ENCODE results near the gene UXS1. TPM values are rescaled to one million over a fixed set of nuclear protein-coding genes. Genes with fewer than 3 reads are reported as not detected.

The UXS1 gene
- total and polyA plus RNA-seq, 3 donors from 2014 or later: 51.3 to 95.1 (median 76.6) TPM

GRCh38 chr2:106175086-106175850, 18.8 kb downstream of the UXS1 start:
- Histone ChIP-seq H3K27ac (no peak overlapping the region), H3K36me3 (ENCODE audit: low read depth, missing control alignments) (no peaks in the 10 kb centered on the region), H3K27me3 (no peaks in the 10 kb centered on the region), H3K4me1 (peaks cover 9% of the 10 kb centered on the region), H3K4me3 (no peak overlapping the region), H3K9me3 (no peaks in the 10 kb centered on the region)
- WGBS, 2 donors: 89 to 92% methylated on average over 4 to 7 of the region's 7 CpGs
- TF ChIP-seq POLR2A (IDR thresholded peaks at IDR 0.05) (no peak), CTCF (IDR thresholded peaks at IDR 0.05) (no peak)
- intact Hi-C loops (cut with DNase I; ENCODE audit: low total_unique reads): no loop called here
- no peak for DNase-seq

GRCh38 chr2:106174056-106174455, 20.0 kb downstream of the UXS1 start:
- no peak for TF ChIP-seq POLR2A (IDR thresholded peaks at IDR 0.05)
- no peak for TF ChIP-seq CTCF (IDR thresholded peaks at IDR 0.05)
- WGBS, 2 donors: 54 to 60% methylated on average over 7 of the region's 7 CpGs
- H3K4me1 ChIP-seq: peaks cover 9% of the 10 kb centered on the region
- H3K9me3 ChIP-seq: no peaks in the 10 kb centered on the region
- H3K27me3 ChIP-seq: no peaks in the 10 kb centered on the region
- DNase-seq: no peak
- no peaks in the 10 kb centered on the region for H3K36me3 ChIP-seq (ENCODE audit: low read depth, missing control alignments)
- no peak overlapping the region for H3K27ac ChIP-seq
- no peak overlapping the region for H3K4me3 ChIP-seq
- intact Hi-C loops (cut with DNase I; ENCODE audit: low total_unique reads): no loop called here

- H3K36me3 ChIP-seq (ENCODE audit: low read depth, missing control alignments): no peaks in the 10 kb centered on the region
- H3K27me3 ChIP-seq: no peaks in the 10 kb centered on the region
- no peak for DNase-seq
- H3K4me1 ChIP-seq: peaks cover 9% of the 10 kb centered on the region
- 88 to 91% methylated on average over 2 of the region's 2 CpGs for WGBS, 2 donors
- no peak overlapping the region for H3K4me3 ChIP-seq
- no peak overlapping the region for H3K27ac ChIP-seq
- TF ChIP-seq CTCF (IDR thresholded peaks at IDR 0.05) (no peak), POLR2A (IDR thresholded peaks at IDR 0.05) (no peak)
- intact Hi-C loops (cut with DNase I; ENCODE audit: low total_unique reads): no loop called here
- H3K9me3 ChIP-seq: no peaks in the 10 kb centered on the region
Measured at GRCh38 chr2:106172649-106173048, 21.5 kb downstream of the UXS1 start.

GRCh38 chr2:106168657-106169056, 25.4 kb downstream of the UXS1 start:
- peaks cover under 1% of the 10 kb centered on the region for H3K4me1 ChIP-seq
- TF ChIP-seq CTCF (IDR thresholded peaks at IDR 0.05) (no peak), POLR2A (IDR thresholded peaks at IDR 0.05) (no peak)
- intact Hi-C loops (cut with DNase I; ENCODE audit: low total_unique reads): no loop called here
- H3K27me3 ChIP-seq: no peaks in the 10 kb centered on the region
- no peak for DNase-seq
- WGBS, 2 donors: 89 to 92% methylated on average over 2 of the region's 2 CpGs
- no peak overlapping the region for H3K27ac ChIP-seq
- no peak overlapping the region for H3K4me3 ChIP-seq
- no peaks in the 10 kb centered on the region for H3K9me3 ChIP-seq
- no peaks in the 10 kb centered on the region for H3K36me3 ChIP-seq (ENCODE audit: low read depth, missing control alignments)

GRCh38 chr2:106167067-106167466, 27.0 kb downstream of the UXS1 start:
- Histone ChIP-seq H3K27me3 (no peaks in the 10 kb centered on the region), H3K9me3 (no peaks in the 10 kb centered on the region), H3K4me1 (no peaks in the 10 kb centered on the region), H3K27ac (no peak overlapping the region), H3K4me3 (no peak overlapping the region), H3K36me3 (ENCODE audit: low read depth, missing control alignments) (no peaks in the 10 kb centered on the region)
- no peak for DNase-seq
- 85 to 89% methylated on average over 5 of the region's 5 CpGs for WGBS, 2 donors
- intact Hi-C loops (cut with DNase I; ENCODE audit: low total_unique reads): no loop called here
- TF ChIP-seq POLR2A (IDR thresholded peaks at IDR 0.05) (no peak), CTCF (IDR thresholded peaks at IDR 0.05) (no peak)
